Frontal cortex (tissue), 4 donors: Measurements from ENCODE around the gene ZDHHC8. TPM values are rescaled to one million over a fixed set of nuclear protein-coding genes. Genes with fewer than 3 reads are reported as not detected.

Source experiments
- DNase-seq, 2 donors: peaks; one replicate each; pipeline ENCODE4 v3.0.0; 2012; ENCODE audit warnings: low spot score in 2 of 2
- FAIRE-seq: peaks from 2 replicates; lab custom pipeline; 2012; peaks lifted over from hg19 to GRCh38; lab: Jason Lieb, UNC
- total RNA-seq: library from RNA; depleted of rRNA; stranded (reverse); fragments of >200 nt; gene quantifications from one replicate; pipeline ENCODE4 v1.2.3, GENCODE V29; 2014
- donor health status: control.
- donor health status: control.
- donor health status: control.

The ZDHHC8 gene
- 2.9 TPM for total RNA-seq

- DNase-seq (peak; percentile 78 to 88), FAIRE-seq (no peak)
Observed at GRCh38 chr22:20131597-20131858, at the start of gene ZDHHC8. TSS of gene ZDHHC8 (plus strand) at chr22:20131804. CDS start at chr22:20131948, 144 bp downstream.

GRCh38 chr22:20083157-20083890 is 48.3 kb upstream of the ZDHHC8 start:
- DNase-seq, result no peak
- no peak for FAIRE-seq

GRCh38 chr22:20083891-20084546 is 47.6 kb upstream of the ZDHHC8 start:
- DNase-seq (no peak), FAIRE-seq (no peak)

- DNase-seq, result no peak
- no peak for FAIRE-seq
Observed at GRCh38 chr22:20084547-20085413, 46.8 kb upstream of the ZDHHC8 start.

- FAIRE-seq, result no peak
Observed at GRCh38 chr22:20085651-20086050, 46.0 kb upstream of the ZDHHC8 start.

GRCh38 chr22:20086101-20086599 is 45.5 kb upstream of the ZDHHC8 start:
- no peak for FAIRE-seq
- no peak for DNase-seq

More at GRCh38 chr22:20085651-20086050, 46.0 kb upstream of the ZDHHC8 start:
- no peak for DNase-seq

GRCh38 chr22:20086763-20087162 is 44.8 kb upstream of the ZDHHC8 start:
- DNase-seq (no peak), FAIRE-seq (no peak)

- no peak for DNase-seq
- FAIRE-seq, result no peak
Observed at GRCh38 chr22:20087319-20088262, 44.0 kb upstream of the ZDHHC8 start.

GRCh38 chr22:20088263-20088648 is 43.3 kb upstream of the ZDHHC8 start:
- DNase-seq (no peak), FAIRE-seq (no peak)

- no peak for FAIRE-seq
- DNase-seq, result no peak
Observed at GRCh38 chr22:20089226-20089976, 42.2 kb upstream of the ZDHHC8 start.

GRCh38 chr22:20089977-20090729 is 41.5 kb upstream of the ZDHHC8 start:
- no peak for FAIRE-seq
- no peak for DNase-seq

- FAIRE-seq (no peak), DNase-seq (no peak)
Observed at GRCh38 chr22:20090730-20091240, 40.8 kb upstream of the ZDHHC8 start.

- DNase-seq, result no peak
- no peak for FAIRE-seq
Observed at GRCh38 chr22:20091690-20092476, 39.7 kb upstream of the ZDHHC8 start.

- FAIRE-seq, result no peak
- DNase-seq, result no peak
Observed at GRCh38 chr22:20092477-20092854, 39.1 kb upstream of the ZDHHC8 start.

- DNase-seq, result no peak
- no peak for FAIRE-seq
Observed at GRCh38 chr22:20093418-20094196, 38.0 kb upstream of the ZDHHC8 start.

GRCh38 chr22:20094197-20094807 is 37.3 kb upstream of the ZDHHC8 start:
- DNase-seq (no peak), FAIRE-seq (no peak)
